K562 (cell line): ENCODE results near the gene MRRF. TPM values are rescaled to one million over a fixed set of nuclear protein-coding genes. Genes with fewer than 3 reads are reported as not detected.
A peak's percentile ranks its signal among the peaks of the same experiment; 100 is the strongest.

Source experiments
- CUX1 ChIP-seq: fragments of 200-800 bp; sonication (Bioruptor generic); IDR thresholded peaks from 2 replicates; pipeline ENCODE4 v1.6.1; 2016; ENCODE audit warnings: missing genetic modification characterization, missing compliant biosample characterization
- EP300 ChIP-seq: IDR thresholded peaks from 2 replicates; pipeline ENCODE4 v1.6.1; 2012; ENCODE audit warnings: low read length, improper control_type of control experiment
- ILK ChIP-seq: fragments of 450-650 bp; IDR thresholded peaks from 2 replicates; pipeline ENCODE4 v1.6.1; 2016; ENCODE audit warnings: missing genetic modification characterization, low read depth, mild to moderate bottlenecking, missing compliant biosample characterization, moderate library complexity, borderline replicate concordance
- IRF1 ChIP-seq: sonication (generic); formaldehyde crosslinking; IDR thresholded peaks from 2 replicates; pipeline ENCODE4 v1.8.0; 2022; ENCODE audit warnings: missing genetic modification reagents, mild to moderate bottlenecking, borderline replicate concordance
- PHF20 ChIP-seq: fragments of 450-650 bp; IDR thresholded peaks from 2 replicates; pipeline ENCODE4 v1.6.1; 2018; ENCODE audit not compliant: partially characterized antibody
- RAD21 ChIP-seq, 2 experiments: fragments of 250-450 bp in 1 of 2; fragments of 450-650 bp in 1 of 2; sonication (Bioruptor Pico) in 1 of 2; formaldehyde crosslinking in 1 of 2; IDR thresholded peaks in 1 of 2; conservative IDR thresholded peaks in 1 of 2; 2 replicates each; pipeline versions ENCODE4 v1.4.0 to v1.8.0; 2020 to 2022; ENCODE audit warnings: mild to moderate bottlenecking in 2 of 2, moderate library complexity in 1 of 2
- TRIM24 ChIP-seq, 2 experiments: fragments of 450-650 bp; IDR thresholded peaks; 2 replicates each; pipeline ENCODE4 v1.6.1; 2016
- ZFP30 ChIP-seq: fragments of 250-450 bp; sonication (Bioruptor Pico); IDR thresholded peaks from 2 replicates; pipeline ENCODE4 v1.8.0; 2022; ENCODE audit warnings: moderate library complexity, mild to moderate bottlenecking, inconsistent platforms, borderline replicate concordance
- ZNF431 ChIP-seq: sonication (generic); formaldehyde crosslinking; IDR thresholded peaks from 2 replicates; pipeline ENCODE4 v1.8.0; 2022; ENCODE audit warnings: mild to moderate bottlenecking, missing genetic modification reagents
- polyA plus RNA-seq, 8 experiments: library from polyadenylated mRNA; depleted of rRNA in 4 of 8; stranded (reverse) in 5 of 8; unstranded in 3 of 8; fragments of >200 nt; fragmentation: Nextera tagmentation in 2 of 8; fragmentation: Illumina TruSeq in 1 of 8; extraction: Ambion mirVana in 2 of 8; extraction: Trizol in 1 of 8; gene quantifications; 2 replicates each; pipeline versions ENCODE4 v1.2.1 to v1.2.3, GENCODE V29; 2011 to 2014; ENCODE audit warnings: inconsistent platforms in 1 of 8, missing spikeins in 1 of 8
- total RNA-seq, 7 experiments: library from RNA; depleted of rRNA in 6 of 7; stranded (reverse); fragments of >200 nt in 6 of 7; fragmentation: Illumina TruSeq in 2 of 7; extraction: Trizol in 2 of 7; gene quantifications; 2 replicates each; pipeline versions ENCODE4 v1.2.1 to v1.2.3, GENCODE V29; 2011 to 2021; ENCODE audit warnings: low replicate concordance in 1 of 7
- TF ChIP-seq, protein P1 (sequence below): sonication (generic); formaldehyde crosslinking; IDR thresholded peaks from 2 replicates; pipeline ENCODE4 v1.8.1; 2023; ENCODE audit warnings: mild to moderate bottlenecking, missing genetic modification reagents
- TF ChIP-seq, protein P2 (sequence below): sonication (generic); formaldehyde crosslinking; IDR thresholded peaks from 2 replicates; pipeline ENCODE4 v1.8.1; 2022; ENCODE audit warnings: missing genetic modification reagents

The MRRF gene
- total and polyA plus RNA-seq, 9 of the 15 experiments (the other 6 are each of a cell fraction or from before 2014, with no cell fraction given) = 55.0 to 105 (median 81.2) TPM

DNA sequence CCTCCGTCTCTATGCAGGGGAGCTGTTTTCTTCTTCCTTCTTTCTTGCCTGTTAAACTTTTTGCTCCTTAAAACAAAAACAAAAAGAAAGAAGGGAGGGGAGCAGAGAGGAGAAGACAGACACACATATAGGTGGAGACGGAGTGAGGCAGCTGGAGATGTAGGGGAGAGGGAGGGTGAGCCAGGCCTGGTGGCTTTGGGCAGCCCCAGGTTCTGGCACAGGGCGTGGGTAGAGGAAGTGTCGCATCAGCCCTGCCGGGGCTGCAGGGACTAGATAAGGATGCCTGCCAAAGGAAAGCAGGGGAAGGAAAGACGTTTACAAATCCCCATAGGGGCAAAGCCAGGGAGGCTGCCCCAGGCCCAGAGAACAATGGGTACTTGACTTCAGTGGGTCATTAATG lies 67.4 kb downstream of the MRRF start (continued):
- TF ChIP-seq CUX1 (no peak), EP300 (peak; percentile 72; the same call in 1 of the 2 replicates), RAD21 (CRISPR knock-in tag; conservative IDR thresholded peaks at IDR 0.05 in 1 of 2, IDR thresholded peaks at IDR 0.05 in 1 of 2) (no peak), TRIM24 (IDR thresholded peaks at IDR 0.05) (peak; percentile 50 to 61; a peak in 3 of 4 replicates), PHF20 (no peak), ZFP30 (no peak), IRF1 (CRISPR knock-in tag) (no peak), ZNF431 (CRISPR knock-in tag) (no peak), ILK (no peak)
- TF ChIP-seq, protein P1, sequence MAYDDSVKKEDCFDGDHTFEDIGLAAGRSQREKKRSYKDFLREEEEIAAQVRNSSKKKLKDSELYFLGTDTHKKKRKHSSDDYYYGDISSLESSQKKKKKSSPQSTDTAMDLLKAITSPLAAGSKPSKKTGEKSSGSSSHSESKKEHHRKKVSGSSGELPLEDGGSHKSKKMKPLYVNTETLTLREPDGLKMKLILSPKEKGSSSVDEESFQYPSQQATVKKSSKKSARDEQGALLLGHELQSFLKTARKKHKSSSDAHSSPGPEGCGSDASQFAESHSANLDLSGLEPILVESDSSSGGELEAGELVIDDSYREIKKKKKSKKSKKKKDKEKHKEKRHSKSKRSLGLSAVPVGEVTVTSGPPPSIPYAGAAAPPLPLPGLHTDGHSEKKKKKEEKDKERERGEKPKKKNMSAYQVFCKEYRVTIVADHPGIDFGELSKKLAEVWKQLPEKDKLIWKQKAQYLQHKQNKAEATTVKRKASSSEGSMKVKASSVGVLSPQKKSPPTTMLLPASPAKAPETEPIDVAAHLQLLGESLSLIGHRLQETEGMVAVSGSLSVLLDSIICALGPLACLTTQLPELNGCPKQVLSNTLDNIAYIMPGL (CRISPR knock-in tag) = no peak
- TF ChIP-seq, protein P2, sequence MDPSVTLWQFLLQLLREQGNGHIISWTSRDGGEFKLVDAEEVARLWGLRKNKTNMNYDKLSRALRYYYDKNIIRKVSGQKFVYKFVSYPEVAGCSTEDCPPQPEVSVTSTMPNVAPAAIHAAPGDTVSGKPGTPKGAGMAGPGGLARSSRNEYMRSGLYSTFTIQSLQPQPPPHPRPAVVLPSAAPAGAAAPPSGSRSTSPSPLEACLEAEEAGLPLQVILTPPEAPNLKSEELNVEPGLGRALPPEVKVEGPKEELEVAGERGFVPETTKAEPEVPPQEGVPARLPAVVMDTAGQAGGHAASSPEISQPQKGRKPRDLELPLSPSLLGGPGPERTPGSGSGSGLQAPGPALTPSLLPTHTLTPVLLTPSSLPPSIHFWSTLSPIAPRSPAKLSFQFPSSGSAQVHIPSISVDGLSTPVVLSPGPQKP = no peak
- TF ChIP-seq, all 486 proteins: peak for 56
